Large intestine (tissue), 12 donors: ENCODE results near the gene EXOC4. TPM values are rescaled to one million over a fixed set of nuclear protein-coding genes. Genes with fewer than 3 reads are reported as not detected.
"Not testable (repeated sequence)": the region's sequence is repeated elsewhere in the genome, so short reads cannot be mapped to it uniquely, and the experiment has no call there.

Experiments used
- DNase-seq, 2 donors: peaks; one replicate each; pipeline versions ENCODE4 v3.0.0 to v3.0.0-alpha.2; 2013
- H3K27ac ChIP-seq: one replicate; pipeline ENCODE4 v1.5.1; 2013; ENCODE audit warnings: low read length
- H3K27me3 ChIP-seq: 2 replicates; pipeline ENCODE4 v1.6.1; 2013; ENCODE audit warnings: low read length; ENCODE audit not compliant: control insufficient read depth, insufficient read depth
- H3K36me3 ChIP-seq: 2 replicates; pipeline ENCODE4 v1.6.1; 2013; ENCODE audit warnings: low read length; ENCODE audit not compliant: control insufficient read depth, insufficient read depth
- H3K4me1 ChIP-seq: one replicate; pipeline ENCODE4 v1.6.1; 2013; ENCODE audit warnings: low read length; ENCODE audit not compliant: control insufficient read depth, insufficient read depth
- H3K4me3 ChIP-seq: one replicate; pipeline ENCODE4 v1.5.1; 2013; ENCODE audit warnings: low read length
- H3K9me3 ChIP-seq: one replicate; pipeline ENCODE4 v1.6.1; 2013; ENCODE audit warnings: mild to moderate bottlenecking, low read depth, low read length, moderate library complexity; ENCODE audit not compliant: control insufficient read depth
- WGBS: methylation state at CpG from one replicate; pipeline ENCODE4 v1.1.5; 2013; ENCODE audit warnings: low lambda C conversion rate; ENCODE audit not compliant: insufficient coverage; 5-methylcytosine and 5-hydroxymethylcytosine counted together
- long read RNA-seq, 11 donors: transcript quantifications; one replicate each; lab custom pipeline, GENCODE V29; 2026
- polyA plus RNA-seq: library from polyadenylated mRNA; unstranded; fragments of 120-200 nt; gene quantifications from one replicate; pipeline ENCODE4 v1.2.1, GENCODE V29; 2013

The EXOC4 gene
- 45.4 TPM for polyA plus RNA-seq
- long read RNA-seq, donor 1, full-length matches to known transcripts = 4 of 4 reads
- long read RNA-seq, donor 1, partial matches to known transcripts = 0 of 4 reads
- long read RNA-seq, donor 1, other reads (novel, unspliced or antisense) = 0 of 4 reads
- long read RNA-seq, donor 2, full-length matches to known transcripts = 5 of 10 reads
- long read RNA-seq, donor 2, partial matches to known transcripts = 5 of 10 reads
- long read RNA-seq, donor 2, other reads (novel, unspliced or antisense) = 0 of 10 reads
- long read RNA-seq, donor 3, full-length matches to known transcripts = 11 of 11 reads
- long read RNA-seq, donor 3, partial matches to known transcripts = 0 of 11 reads
- long read RNA-seq, donor 3, other reads (novel, unspliced or antisense) = 0 of 11 reads
- long read RNA-seq, donor 4 = 0 reads
- long read RNA-seq, donor 5, partial matches to known transcripts = 5 of 6 reads
- long read RNA-seq, donor 5, other reads (novel, unspliced or antisense) = 0 of 6 reads
- long read RNA-seq, donor 6, full-length matches to known transcripts = 6 of 6 reads
- long read RNA-seq, donor 6, partial matches to known transcripts = 0 of 6 reads
- long read RNA-seq, donor 6, other reads (novel, unspliced or antisense) = 0 of 6 reads
- long read RNA-seq, donor 7, full-length matches to known transcripts = 2 of 2 reads
- long read RNA-seq, donor 7, partial matches to known transcripts = 0 of 2 reads
- long read RNA-seq, donor 7, other reads (novel, unspliced or antisense) = 0 of 2 reads
- long read RNA-seq, donor 8, full-length matches to known transcripts = 9 of 9 reads
- long read RNA-seq, donor 8, partial matches to known transcripts = 0 of 9 reads
- long read RNA-seq, donor 8, other reads (novel, unspliced or antisense) = 0 of 9 reads
- long read RNA-seq, donor 9, full-length matches to known transcripts = 2 of 2 reads
- long read RNA-seq, donor 9, partial matches to known transcripts = 0 of 2 reads
- long read RNA-seq, donor 9, other reads (novel, unspliced or antisense) = 0 of 2 reads
- long read RNA-seq, donor 10, full-length matches to known transcripts = 10 of 16 reads
- long read RNA-seq, donor 10, partial matches to known transcripts = 6 of 16 reads
- long read RNA-seq, donor 10, other reads (novel, unspliced or antisense) = 0 of 16 reads
- long read RNA-seq, donor 11, full-length matches to known transcripts = 5 of 5 reads
- long read RNA-seq, donor 11, partial matches to known transcripts = 0 of 5 reads
- long read RNA-seq, donor 11, other reads (novel, unspliced or antisense) = 0 of 5 reads

DNA sequence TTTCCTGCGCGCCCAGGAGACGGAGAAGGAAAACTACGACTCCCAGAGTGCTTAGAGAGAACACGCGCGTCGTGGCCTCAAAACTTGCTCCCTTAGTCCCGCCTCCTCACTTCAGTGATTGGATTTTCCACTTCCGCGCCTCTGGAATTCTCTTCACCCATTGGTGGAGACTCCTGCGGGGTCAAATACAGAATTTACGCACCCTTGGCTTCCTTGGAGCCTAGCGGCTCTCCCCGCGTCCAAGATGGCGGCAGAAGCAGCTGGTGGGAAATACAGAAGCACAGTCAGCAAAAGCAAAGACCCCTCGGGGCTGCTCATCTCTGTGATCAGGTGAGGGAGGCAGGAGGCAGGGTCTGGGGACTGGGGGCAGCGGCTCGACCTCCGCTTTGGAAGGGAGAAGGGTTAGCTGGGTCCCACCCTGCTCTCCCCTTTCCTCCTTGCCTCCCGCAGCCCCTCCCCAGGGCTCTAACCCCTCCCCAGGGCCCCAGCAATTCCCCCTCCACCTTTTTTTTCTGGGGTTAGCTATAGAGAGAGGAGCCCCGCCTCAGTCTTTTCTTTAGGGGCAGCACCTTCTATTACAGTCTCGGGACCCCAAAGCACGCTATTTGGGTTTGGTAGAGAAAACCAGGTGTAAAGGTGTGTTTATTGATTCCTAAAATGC lies at the start of gene EXOC4:
TSS of gene EXOC4 (plus strand) at position 221 of the 661 bp plus-strand sequence.
- no peaks in the 10 kb centered on the region for H3K9me3 ChIP-seq
- no peaks in the 10 kb centered on the region for H3K36me3 ChIP-seq
- 0% methylated on average over 3 of the region's 25 CpGs for WGBS
- H3K27ac ChIP-seq = peak within 1 kb of the TSS; percentile 55
- peak within 1 kb of the TSS; percentile 96 for H3K4me3 ChIP-seq
- no peaks in the 10 kb centered on the region for H3K27me3 ChIP-seq
- H3K4me1 ChIP-seq = no peaks in the 10 kb centered on the region
- DNase-seq = peak; percentile 96 to 98

DNA sequence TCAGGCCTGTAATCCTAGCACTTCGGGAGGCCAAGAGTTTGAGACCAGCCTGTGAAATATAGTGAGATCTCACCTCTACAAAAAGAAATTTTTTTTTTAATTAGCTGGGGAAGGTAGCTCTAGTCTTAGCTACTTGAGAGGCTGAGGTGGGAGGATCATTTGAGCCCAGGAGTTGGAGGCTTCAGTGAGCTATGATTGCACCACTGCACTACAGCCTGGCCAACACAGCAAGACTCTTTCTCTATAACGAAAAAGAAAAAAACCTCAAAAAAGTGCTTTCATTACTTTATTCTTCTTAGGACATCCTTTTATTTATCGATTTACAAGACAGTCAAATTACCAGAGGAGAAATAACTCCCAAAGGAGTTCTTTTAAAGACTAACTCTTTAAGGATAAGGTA lies 49.4 kb upstream of the EXOC4 start:
- Histone ChIP-seq H3K36me3 (no peaks in the 10 kb centered on the region), H3K27ac (no peak overlapping the region), H3K4me1 (no peaks in the 10 kb centered on the region), H3K4me3 (no peak overlapping the region), H3K9me3 (no peaks in the 10 kb centered on the region), H3K27me3 (peaks cover 1% of the 10 kb centered on the region)
- no peak for DNase-seq
- WGBS = 100% methylated on average over 1 of the region's 3 CpGs

DNA sequence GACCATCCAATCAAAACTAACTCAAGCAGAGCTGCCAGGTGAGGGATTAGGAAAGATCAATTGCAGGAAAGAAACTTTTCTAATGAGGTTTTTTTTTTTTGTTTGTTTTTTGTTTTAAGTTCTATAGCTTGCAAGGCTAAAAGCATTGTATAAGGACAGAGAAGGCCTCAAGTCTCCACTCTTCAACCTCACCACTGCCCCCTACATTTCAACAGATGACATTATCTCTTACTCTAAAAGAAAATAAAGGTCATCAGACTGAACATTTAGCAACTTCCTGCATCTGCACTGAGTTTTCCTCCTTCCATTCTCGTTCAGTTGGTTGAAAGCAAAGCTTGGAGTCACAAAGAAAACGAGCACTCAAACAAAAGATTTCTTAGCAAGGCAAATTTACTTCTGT lies 45.2 kb upstream of the EXOC4 start:
- H3K4me1 ChIP-seq = no peaks in the 10 kb centered on the region
- no peak overlapping the region for H3K4me3 ChIP-seq
- no peaks in the 10 kb centered on the region for H3K36me3 ChIP-seq
- no CpG with 5 or more reads among the region's 2 CpGs for WGBS
- peak in 1 of 2 donors; percentile 2 for DNase-seq
- no peaks in the 10 kb centered on the region for H3K27me3 ChIP-seq
- H3K9me3 ChIP-seq = no peaks in the 10 kb centered on the region
- no peak overlapping the region for H3K27ac ChIP-seq

DNA sequence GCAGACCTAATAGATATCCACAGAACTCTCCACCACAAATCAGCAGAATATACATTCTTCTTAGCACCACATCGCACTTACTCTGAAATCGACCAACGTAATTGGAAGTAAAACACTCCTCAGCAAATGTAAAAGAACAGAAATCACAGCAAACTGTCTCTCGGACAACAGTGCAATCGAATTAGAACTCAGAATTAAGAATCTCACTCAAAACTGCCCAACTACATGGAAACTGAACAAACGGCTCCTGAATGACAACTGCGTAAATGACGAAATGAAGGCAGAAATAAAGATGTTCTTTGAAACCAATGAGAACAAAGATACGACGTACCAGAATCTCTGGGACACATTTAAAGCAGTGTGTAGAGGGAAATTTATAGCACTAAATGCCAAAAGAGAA lies 42.1 kb upstream of the EXOC4 start:
- H3K4me3 ChIP-seq, H3K27me3 ChIP-seq, H3K27ac ChIP-seq, DNase-seq, H3K36me3 ChIP-seq, H3K4me1 ChIP-seq, H3K9me3 ChIP-seq: not testable (repeated sequence)
- 100% methylated on average over 1 of the region's 10 CpGs for WGBS

DNA sequence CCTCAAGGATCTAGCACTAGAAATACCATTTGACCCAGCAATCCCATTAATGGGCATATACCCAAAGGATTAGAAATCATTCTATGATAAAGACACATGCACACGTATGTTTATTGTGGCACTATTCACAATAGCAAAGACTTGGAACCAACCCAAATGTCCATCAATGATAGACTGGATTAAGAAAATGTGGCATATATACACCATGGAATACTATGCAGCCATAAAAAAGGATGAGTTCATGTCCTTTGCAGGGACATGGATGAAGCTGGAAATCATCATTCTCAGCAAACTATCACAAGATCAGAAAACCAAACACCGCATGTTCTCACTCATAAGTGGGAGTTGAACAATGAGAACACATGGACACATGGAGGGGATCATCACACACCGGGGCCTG lies 39.1 kb upstream of the EXOC4 start:
- H3K4me3 ChIP-seq, H3K27me3 ChIP-seq, DNase-seq, H3K9me3 ChIP-seq, H3K27ac ChIP-seq, H3K36me3 ChIP-seq, H3K4me1 ChIP-seq: not testable (repeated sequence)
- WGBS = no CpG with 5 or more reads among the region's 3 CpGs

GRCh38 chr7:133217773-133218172 lies 35.1 kb upstream of the EXOC4 start:
- no CpG with 5 or more reads among the region's 3 CpGs for WGBS
- DNase-seq = no peak
- Histone ChIP-seq H3K27me3 (no peaks in the 10 kb centered on the region), H3K9me3 (no peaks in the 10 kb centered on the region), H3K36me3 (no peaks in the 10 kb centered on the region), H3K4me1 (no peaks in the 10 kb centered on the region), H3K4me3 (no peak overlapping the region), H3K27ac (no peak overlapping the region)

DNA sequence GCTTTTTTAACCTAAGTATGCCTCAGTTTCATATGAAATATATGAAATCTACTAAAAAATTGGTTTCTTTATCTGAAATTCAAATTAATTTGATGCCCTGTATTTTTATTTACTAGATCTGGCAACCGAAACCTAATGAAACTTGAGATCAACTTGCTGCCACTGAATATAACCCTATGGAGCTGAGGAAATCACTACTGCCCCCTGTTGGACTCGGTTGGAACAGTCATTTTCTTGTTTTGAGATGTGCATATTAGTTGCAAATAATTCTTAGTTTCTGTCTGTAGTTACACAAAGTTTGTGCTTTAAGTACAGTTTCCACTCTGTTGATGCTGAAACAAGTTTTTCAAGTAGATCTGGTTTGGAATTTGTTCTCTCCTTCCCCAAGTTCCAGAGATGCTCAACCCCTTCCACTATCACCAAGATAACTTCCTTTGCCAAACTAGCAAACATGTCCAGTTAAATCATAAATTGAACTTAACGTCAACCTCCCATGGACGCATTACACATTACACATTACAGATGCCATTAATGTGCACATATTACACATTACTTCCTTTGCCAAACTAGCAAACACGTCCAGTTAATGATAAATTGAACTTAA lies 22.2 kb upstream of the EXOC4 start:
- H3K9me3 ChIP-seq = no peaks in the 10 kb centered on the region
- WGBS = no CpG with 5 or more reads among the region's 5 CpGs
- H3K4me3 ChIP-seq = no peak overlapping the region
- no peaks in the 10 kb centered on the region for H3K36me3 ChIP-seq
- DNase-seq = peak in 1 of 2 donors; percentile 11
- no peak overlapping the region for H3K27ac ChIP-seq
- no peaks in the 10 kb centered on the region for H3K4me1 ChIP-seq
- no peaks in the 10 kb centered on the region for H3K27me3 ChIP-seq

DNA sequence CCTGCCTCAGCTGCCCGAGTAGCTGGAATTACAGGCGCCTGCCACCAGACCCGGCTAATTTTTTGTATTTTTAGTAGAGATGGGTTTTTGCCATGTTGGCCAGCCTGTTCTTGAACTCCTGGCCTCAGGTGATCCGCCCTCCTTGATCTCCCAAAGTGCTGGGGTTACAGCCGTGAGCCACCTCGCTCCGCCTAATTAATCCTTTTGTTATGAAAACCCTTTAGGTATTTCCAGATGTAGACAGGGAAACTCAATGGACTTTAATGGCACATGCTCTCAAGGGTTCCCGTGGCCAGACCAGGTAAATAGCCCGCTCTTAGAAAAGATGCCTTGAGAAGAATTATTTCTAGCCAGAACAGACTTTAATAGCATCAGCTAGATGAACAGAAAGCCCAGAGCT lies 19.7 kb upstream of the EXOC4 start:
- Histone ChIP-seq H3K9me3 (no peaks in the 10 kb centered on the region), H3K4me3 (no peak overlapping the region), H3K27me3 (no peaks in the 10 kb centered on the region), H3K27ac (no peak overlapping the region), H3K36me3 (no peaks in the 10 kb centered on the region), H3K4me1 (no peaks in the 10 kb centered on the region)
- DNase-seq = no peak
- WGBS = 86% methylated on average over 1 of the region's 9 CpGs

GRCh38 chr7:133234961-133235875 lies 17.7 kb upstream of the EXOC4 start:
- DNase-seq = no peak
- H3K4me3 ChIP-seq = no peak overlapping the region
- no peak overlapping the region for H3K27ac ChIP-seq
- H3K36me3 ChIP-seq = no peaks in the 10 kb centered on the region
- no peaks in the 10 kb centered on the region for H3K4me1 ChIP-seq
- WGBS = 48% methylated on average over 2 of the region's 4 CpGs
- no peaks in the 10 kb centered on the region for H3K9me3 ChIP-seq
- H3K27me3 ChIP-seq = no peaks in the 10 kb centered on the region
